Right renal pelvis (tissue), 4 donors: ENCODE data around the gene C8G. TPM values are rescaled to one million over a fixed set of nuclear protein-coding genes. Genes with fewer than 3 reads are reported as not detected.

Source experiments
- DNase-seq, 4 donors: peaks; one replicate each; pipeline ENCODE4 v3.0.0-alpha.2; 2013; ENCODE audit warnings: low read depth in 4 of 4, low spot score in 3 of 4, missing footprints in 1 of 4
- polyA plus RNA-seq, 4 donors: library from polyadenylated mRNA; unstranded; fragments of 120-200 nt; gene quantifications; one replicate each; pipeline ENCODE4 v1.2.1, GENCODE V29; 2013; ENCODE audit not compliant: insufficient read length in 4 of 4

The C8G gene
- polyA plus RNA-seq, 4 donors: 0.36 to 1.1 (median 0.90) TPM

DNA sequence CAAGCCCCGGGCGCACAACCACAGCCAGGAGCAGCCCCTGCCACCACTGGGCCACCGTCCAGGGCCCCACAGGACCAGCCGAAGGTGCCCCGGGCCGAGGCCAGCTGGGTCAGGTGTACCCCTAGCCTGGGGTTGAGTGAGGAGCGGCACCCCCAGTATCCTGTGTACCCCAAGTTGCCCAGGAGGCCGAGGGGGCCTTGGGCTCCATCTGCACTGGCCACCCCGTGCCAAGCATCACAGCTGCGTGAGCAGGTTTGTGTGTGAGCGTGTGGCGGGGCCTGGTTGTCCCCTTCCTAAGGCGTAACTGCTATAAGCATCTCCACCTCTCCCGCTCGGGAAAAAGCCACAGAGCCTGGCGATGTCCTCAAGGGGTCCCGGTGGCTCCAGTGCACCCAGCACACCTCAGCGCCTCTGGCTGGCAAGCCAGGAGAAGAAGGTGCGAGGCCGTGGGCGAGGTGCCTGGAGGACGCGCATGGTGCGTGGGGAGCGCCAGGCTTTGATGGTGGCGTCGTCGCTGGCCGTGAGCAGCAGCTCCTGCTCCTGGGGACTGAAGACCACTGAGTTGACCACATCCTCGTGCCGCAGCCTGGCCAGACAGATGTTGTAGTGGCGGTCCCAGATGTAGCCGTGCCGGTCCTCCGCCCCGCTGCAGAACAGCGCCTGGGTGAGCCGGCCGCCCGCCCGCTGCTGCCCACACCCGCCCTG, 4.4 kb upstream of the C8G start:
- DNase-seq: no peak

GRCh38 chr9:136941231-136942111, 3.6 kb upstream of the C8G start:
- no peak for DNase-seq

GRCh38 chr9:136942112-136942880, 2.7 kb upstream of the C8G start:
- no peak for DNase-seq

DNA sequence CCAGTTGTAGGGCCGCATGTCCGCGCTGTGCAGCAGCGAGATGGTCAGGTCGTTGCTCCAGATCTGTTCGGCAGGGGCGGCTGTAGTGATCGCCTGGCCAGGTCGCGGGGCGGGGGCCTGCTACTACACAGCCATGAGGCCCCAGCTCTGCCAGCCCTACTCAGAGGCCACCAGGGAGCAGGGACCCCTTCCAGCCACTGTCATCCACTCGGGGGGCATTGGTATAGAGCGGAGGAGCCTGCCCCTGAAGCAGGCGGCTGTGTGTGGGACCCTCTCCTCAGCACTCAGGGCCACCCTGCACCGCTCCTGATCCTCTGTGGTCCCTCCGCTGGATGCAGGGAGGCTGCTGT, 2.2 kb upstream of the C8G start:
- DNase-seq: no peak

GRCh38 chr9:136943291-136944211, 1.5 kb upstream of the C8G start:
- DNase-seq: no peak

DNA sequence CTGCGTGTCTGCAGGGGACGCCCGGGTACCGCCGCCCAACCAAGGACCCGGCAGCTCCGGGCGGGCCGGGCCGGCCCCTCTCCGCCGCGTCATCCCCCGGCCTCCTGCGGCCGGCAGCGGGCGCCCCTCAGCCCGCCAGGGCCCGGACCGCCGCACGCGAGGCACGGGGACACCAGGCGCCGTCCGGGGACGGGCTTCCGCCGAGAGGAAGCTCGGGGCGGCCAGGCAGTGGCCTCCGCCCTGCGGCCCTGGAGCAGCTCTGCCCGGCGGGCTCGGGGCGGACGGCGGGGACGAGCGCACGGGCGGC, 878 bp upstream of the C8G start:
- DNase-seq: no peak

DNA sequence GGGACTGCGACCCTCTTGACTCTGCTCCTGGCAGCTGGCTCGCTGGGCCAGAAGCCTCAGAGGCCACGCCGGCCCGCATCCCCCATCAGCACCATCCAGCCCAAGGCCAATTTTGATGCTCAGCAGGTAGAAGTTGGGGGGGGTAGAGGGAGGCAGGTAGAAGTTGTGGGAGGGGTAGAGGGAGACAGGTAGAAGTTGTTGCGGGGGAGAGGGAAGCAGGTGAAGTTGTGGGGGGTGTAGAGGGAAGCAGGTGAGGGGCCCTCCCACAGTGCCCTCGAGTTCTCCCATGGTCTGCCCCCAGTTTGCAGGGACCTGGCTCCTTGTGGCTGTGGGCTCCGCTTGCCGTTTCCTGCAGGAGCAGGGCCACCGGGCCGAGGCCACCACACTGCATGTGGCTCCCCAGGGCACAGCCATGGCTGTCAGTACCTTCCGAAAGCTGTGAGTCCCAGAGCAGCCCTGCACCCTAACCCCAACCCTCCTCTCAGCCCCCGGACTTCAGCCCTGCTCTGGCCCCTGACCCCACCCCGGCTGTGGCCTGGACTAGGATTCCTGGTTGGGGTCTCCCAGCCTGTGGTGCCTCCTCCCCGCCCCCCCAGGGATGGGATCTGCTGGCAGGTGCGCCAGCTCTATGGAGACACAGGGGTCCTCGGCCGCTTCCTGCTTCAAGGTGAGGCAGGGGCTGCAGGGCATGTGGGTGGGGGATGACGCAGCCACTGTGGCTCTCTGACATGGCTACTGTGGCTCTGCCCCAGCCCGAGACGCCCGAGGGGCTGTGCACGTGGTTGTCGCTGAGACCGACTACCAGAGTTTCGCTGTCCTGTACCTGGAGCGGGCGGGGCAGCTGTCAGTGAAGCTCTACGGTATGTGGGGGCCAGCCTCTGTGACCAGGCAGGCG, 537 bp downstream of the C8G start:
- no peak for DNase-seq

GRCh38 chr9:136946228-136947027, 1.4 kb downstream of the C8G start:
- DNase-seq: no peak

GRCh38 chr9:136947028-136947891, 2.2 kb downstream of the C8G start:
- DNase-seq: no peak

DNA sequence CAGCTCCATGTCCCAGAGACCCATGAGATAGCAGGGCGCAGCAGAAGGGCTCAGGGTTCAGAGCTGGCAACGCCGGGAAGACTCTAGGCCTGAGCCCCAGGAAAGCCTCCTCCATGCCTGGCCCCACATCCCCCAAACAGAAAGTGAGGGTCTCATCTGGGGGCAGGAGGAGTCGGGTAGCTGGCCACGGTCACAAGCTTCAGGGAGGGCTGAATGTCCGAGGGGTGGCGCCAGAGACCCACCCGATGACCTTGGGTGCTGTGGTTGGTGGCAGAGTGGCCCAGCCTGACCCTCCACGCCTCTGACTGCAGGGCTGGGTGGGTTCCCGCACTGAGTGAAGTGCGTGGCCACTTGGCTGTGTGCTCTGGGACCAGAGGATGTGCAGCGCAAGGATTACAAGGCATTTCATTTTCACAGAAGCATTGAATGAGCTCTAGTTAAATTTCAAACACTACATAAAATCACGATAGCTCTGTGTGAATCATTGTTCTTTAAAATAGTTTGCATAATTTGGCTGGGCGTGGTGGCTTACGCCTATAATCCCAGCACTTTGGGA, 3.0 kb downstream of the C8G start:
- no peak for DNase-seq

DNA sequence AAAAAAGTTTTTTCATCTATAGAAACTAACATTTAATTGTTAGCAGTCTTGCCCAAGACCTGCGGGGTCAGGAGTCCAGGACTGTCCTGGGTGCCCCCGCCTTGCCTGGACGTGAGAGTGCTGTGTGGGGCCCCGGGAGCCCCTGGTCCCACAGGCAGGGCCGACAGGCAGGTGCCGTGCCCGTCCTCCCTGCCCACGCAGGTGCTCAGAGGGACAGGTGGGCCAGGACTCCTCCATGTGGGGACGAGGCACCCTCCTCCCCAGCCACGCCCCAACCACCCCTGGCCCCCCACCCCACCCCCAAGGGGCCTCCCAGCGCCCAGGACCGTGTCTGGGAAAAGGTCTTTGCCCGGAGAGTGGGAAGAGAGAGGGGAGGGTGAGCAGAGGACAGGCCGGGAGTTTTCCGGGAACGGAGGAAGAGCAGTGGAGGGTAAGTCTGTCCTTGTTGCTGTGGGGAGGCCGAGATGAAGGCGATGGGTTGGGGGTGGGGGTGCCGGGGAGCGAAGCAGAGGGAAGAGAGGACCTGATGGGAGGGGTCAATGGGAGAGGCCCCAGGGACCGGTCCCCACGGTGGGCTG, 4.3 kb downstream of the C8G start:
- DNase-seq: no peak

DNA sequence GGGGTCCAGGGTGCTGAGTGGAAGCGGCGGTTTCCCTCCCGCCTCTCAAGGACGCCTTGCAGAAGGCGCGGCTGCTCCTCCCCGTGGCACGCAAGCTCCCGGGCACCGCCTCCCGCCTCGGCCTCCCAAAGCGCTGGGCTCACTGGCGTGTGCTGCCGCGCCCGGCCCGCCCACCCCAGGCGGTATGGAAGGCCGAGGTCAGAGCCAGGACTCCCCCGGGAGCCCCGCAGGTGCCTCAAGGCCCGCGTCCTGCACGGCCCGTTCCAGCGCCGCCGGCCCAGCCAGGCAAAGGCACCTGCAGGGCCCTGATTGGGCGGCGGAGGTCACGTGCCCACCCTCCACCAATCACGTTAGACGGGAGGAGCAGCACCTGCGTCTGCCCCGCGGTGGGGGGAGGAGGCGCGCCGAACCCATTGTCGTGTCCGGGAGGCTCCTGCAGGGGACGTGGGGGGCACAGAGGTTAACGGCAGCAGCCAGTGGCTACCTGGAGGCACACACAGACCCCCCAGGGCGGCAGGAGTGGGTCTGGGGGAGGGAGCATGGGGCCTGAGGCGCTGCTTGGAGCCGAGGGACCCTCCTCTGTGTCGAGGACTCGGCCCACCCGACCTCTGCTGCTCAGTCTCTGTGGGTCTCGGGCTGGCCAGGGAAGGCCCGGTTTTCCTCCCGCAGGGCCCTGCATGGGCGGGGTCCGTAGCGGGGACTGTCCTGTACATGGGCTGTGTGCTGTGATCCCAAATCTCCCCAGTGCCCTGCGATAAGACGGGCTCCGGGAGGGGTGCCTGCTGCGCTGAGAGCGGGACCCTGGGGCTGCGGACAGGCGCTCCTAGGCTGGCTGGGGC, 5.0 kb downstream of the C8G start:
- DNase-seq: peak; percentile 79 to 87 (median 84)

DNA sequence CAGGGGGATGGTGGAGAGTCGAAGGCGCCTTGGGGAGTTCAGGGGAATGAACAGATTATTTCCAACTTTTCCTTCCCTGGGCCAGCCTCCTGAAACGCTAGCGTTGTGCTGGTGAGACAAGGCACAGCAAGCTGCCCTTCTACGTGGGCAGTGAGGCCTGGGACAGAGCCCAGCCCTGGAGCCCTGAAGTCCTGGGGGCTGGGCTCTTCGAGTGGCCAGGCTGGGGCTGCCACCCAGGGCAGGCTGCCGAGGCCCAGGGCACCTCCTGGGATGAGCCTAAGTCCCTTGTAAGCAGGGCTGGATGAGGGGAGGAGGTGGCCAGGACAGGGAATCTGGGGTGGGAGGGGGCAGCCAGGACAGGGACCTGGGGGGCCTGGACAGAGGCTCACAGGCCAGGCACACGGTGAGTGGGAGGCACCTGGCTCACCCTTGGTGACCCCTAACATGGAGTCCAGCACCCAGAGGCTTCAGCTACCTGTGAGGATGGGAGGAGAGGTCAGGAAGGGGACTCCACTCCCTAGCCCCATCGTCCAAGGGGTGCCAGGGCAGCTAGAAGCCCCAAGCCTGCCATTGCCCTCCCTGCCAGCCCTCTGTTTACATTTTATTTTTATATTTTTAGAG, 5.7 kb downstream of the C8G start:
- DNase-seq: no peak

- no peak for DNase-seq
Observed at GRCh38 chr9:136951541-136952320, 6.7 kb downstream of the C8G start, which contains the start of gene LCN12. Gene LCN12 (plus strand): TSS chr9:136952273. CDS start chr9:136952328, 55 bp downstream.
